G401 (cell line): ENCODE results near the gene PKP1. TPM values are rescaled to one million over a fixed set of nuclear protein-coding genes. Genes with fewer than 3 reads are reported as not detected.

Source experiments
- DNase-seq: peaks from one replicate; pipeline ENCODE4 v3.0.0-alpha.2; 2015; ENCODE audit warnings: low spot score
- in situ Hi-C: cut with HindIII; loops from 2 replicates; pipeline ENCODE4 v1.10.0; 2016; ENCODE audit warnings: low sequenced_read_pairs, mixed read lengths
- total RNA-seq: library from RNA; depleted of rRNA; stranded (reverse); fragments of >200 nt; shearing (Covaris generic); gene quantifications from 2 replicates; pipeline ENCODE4 v1.2.3, GENCODE V29; 2014

PKP1 gene
- total RNA-seq, 1 experiment from 2014 or later: not detected

DNA sequence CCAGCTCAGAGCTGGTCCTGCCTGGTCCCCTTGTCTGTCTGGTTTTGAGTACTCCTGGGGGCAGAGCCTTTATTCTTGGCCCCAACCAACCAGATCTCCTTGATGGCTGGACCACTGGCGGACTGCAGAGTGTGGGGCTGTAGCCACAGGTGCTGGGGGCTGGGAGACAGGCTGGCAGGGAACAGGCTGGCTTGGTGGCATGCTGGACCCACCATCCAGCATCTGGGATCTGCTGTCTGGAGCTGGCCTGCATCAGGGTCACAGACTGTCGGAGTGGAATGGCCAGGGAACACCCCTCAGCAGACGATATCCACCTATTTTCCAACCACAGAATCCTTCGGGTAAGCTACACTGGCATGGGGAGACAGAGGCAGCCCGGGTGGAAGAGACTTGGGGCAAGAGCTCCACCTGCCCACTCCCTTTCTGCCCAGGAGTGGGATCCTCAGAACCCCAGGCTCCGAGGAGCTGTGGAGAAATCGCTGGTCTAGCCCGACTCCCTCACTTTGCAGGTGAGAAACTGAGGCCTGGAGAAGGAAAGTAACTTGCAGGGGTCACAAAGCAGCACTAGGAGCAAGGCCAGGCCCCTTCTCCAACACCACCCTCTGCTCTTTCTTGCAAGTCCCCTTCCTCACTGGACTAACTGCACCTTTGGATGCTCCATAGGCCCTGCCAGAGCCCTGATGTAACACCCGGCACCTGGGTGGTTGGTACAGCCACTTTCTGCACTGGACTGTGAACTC lies 53.6 kb downstream of the PKP1 start:
- DNase-seq: no peak
- in situ Hi-C loops: no loop called here

DNA sequence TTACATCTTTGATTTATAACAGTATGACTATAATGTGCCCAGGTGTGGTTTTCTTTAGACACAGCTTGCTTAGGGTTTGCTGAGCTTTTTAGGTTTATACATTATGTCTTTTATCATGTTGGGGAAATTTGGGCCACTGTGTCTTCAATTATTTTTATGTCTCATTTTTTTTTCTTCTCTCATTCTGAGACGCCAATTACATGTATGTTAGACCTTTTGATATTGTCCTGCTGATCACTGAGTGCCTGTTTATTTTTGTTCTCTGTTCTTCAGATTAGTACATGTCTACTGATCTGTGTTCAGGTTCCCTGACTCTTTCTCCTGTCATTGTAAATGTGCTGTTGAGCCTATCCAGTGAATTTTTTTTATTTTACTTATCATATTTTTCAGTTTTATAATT lies 58.1 kb downstream of the PKP1 start:
- in situ Hi-C loops: no loop called here
- no peak for DNase-seq

GRCh38 chr1:201344206-201345080 lies 61.1 kb downstream of the PKP1 start:
- in situ Hi-C loops: no loop called here
- DNase-seq: no peak

GRCh38 chr1:201345081-201345355 lies 61.7 kb downstream of the PKP1 start:
- DNase-seq: no peak
- in situ Hi-C loops: no loop called here

GRCh38 chr1:201346337-201346939 lies 63.1 kb downstream of the PKP1 start:
- in situ Hi-C loops: no loop called here
- peak; percentile 28 for DNase-seq

DNA sequence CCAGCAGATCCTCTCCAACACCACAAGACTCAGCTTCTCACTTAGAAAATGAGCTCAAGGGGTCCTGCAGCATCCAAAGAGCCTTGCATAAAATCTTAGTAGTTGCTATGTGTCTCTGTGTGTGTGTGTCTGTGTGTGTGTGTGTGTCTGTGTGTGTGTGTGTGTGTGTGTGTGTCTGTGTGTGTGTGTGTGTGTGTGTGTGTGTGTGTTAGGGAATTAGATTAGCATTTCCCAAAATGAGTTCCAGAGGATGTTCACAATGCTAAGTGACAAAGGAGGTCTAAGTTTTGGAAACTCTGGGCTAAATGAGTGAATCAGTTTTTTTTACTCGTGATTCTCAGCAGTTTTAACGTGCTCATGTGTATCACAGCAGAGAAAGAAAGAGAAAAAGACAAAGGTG lies 63.7 kb downstream of the PKP1 start:
- no peak for DNase-seq
- in situ Hi-C loops: no loop called here

GRCh38 chr1:201347498-201348210 lies 64.3 kb downstream of the PKP1 start:
- in situ Hi-C loops: no loop called here
- DNase-seq: peak; percentile 12

GRCh38 chr1:201348211-201348566 lies 64.9 kb downstream of the PKP1 start:
- peak; percentile 56 for DNase-seq
- in situ Hi-C loops: no loop called here

DNA sequence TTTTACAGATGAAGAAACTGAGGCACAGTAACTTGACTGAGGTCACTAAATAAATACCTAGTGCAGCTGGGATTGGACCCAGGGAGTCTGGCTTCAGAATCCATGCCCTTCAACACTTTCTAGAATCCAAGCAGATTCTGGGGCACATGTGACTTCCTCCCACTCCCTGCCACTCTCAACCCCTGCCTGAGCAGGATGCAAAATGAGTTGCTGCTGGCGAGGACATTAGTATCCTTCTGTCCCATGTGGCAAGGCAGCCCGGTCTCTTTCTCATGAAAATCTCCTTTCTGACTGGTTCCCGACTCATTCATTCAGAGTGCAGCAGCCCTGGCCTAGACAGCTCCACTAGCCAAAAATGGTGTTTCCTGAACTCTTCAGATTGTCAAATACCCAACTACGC lies 65.8 kb downstream of the PKP1 start:
- peak; percentile 9 for DNase-seq
- in situ Hi-C loops: no loop called here

GRCh38 chr1:201350361-201350725 lies 67.0 kb downstream of the PKP1 start:
- in situ Hi-C loops: no loop called here
- no peak for DNase-seq

- in situ Hi-C loops: no loop called here
- no peak for DNase-seq
These were observed 67.6 kb downstream of the PKP1 start for GRCh38 chr1:201350884-201351283.

DNA sequence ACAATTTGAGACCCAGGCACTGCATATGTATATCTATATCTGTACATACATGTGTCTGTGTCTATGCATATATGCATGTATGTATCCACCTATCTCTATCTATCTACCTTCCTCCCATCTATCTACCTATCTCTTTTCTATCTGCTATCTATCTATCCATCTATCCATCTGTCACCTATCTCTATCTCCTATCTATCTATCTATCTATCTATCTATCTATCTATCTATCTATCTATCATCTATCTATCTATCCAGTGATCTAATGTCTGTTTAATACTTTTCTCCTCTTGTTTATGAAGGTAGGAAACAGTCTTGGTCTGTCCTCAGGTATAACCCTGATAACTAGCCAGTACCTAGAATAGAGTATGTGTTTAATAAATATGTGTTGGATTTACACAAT lies 68.3 kb downstream of the PKP1 start:
- in situ Hi-C loops: no loop called here
- DNase-seq: no peak

DNA sequence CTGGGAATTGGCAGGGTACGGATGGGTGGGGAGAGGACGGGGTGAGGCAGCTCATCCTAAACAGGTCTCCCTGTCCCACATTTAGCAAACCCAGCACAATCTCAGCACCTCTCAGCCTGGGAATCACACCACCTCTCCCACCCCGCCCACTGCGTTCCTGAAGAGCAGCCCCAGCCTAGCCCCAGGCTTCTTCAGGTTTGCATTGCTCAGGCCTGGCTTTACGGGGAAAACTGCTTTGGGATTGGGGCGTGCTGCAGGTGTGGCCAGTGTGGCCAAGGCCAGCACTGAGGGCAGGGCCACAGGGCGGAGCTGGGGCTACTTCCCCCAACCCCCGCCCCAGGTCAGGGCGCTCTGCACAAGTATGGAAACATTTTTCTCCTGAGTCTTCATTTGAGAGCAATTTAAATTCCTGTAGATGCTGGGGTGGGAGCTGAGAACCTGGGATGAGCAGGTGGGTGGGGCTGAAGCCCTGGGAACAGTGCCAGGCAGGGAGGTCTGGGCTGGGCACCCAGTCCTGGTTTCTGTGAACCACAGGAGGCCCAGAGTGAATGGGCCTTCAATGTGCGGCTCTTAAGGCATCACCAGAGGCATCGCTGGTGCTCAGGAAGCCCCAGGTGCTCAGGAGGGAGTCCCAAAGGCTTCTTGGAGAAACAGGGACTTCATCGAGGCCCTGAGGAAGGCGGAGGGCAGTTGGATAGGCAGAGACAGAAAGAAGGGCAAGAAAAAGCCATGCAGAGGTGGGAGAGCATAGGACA lies 70.1 kb downstream of the PKP1 start:
- in situ Hi-C loops: no loop called here
- DNase-seq: no peak

- in situ Hi-C loops: no loop called here
- DNase-seq: no peak
These were observed 71.0 kb downstream of the PKP1 start for GRCh38 chr1:201354151-201354900.

DNA sequence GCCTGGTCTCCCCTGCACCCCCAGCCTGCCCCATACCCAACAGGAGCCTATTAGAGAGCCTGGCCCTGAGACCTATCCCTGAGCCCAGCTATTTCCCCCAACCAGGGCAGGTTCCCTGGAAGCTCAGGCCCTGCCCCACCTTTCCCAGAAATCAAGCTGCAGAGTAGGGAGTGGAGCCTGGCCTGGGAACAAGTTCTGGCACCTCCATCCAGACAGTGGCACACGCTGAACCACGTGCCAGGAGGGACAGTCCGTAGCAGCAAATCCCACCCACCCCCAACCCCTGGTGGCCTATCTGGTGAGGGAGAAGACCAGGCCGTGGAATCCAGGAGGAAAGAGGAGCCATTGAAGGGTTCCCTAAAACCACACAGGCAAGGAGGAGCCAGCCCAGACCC lies 71.6 kb downstream of the PKP1 start:
- DNase-seq: no peak
- in situ Hi-C loops: loop anchor here (5.0 kb wide), 1 partner anchor 92 kb away; no protein-coding TSS in a partner anchor

DNA sequence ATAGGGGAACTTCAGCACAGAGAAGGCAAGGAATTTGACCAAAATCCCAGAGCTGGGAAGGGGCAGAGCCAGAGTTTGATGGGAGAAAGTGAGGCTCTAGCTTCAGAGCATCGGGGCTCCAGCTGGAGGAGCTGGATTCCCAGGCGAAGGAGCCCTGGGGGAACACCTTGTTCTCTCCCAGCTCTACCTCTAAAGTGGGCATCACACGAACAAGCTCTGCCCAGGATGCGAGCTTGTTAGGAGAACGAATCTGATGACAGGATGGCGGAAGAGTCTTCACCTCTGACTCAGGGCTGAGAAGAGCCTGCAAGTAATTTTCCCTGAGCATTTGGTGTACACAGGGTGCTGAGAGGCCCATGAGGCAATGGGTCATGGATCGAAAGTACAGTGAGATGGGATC lies 72.2 kb downstream of the PKP1 start:
- DNase-seq: no peak
- in situ Hi-C loops: loop anchor here (5.0 kb wide), 1 partner anchor 92 kb away; no protein-coding TSS in a partner anchor

- in situ Hi-C loops: loop anchor here (5.0 kb wide), 1 partner anchor 91 kb away; no protein-coding TSS in a partner anchor
- no peak for DNase-seq
These were observed 72.9 kb downstream of the PKP1 start for GRCh38 chr1:201356236-201356635.

GRCh38 chr1:201356701-201357100 lies 73.4 kb downstream of the PKP1 start:
- DNase-seq: no peak
- in situ Hi-C loops: loop anchor here (5.0 kb wide), 1 partner anchor 91 kb away; no protein-coding TSS in a partner anchor
